Prostate gland (tissue), 2 donors: Measurements from ENCODE around the gene OSBPL9. TPM values are rescaled to one million over a fixed set of nuclear protein-coding genes. Genes with fewer than 3 reads are reported as not detected.
"Not testable (repeated sequence)": the region's sequence is repeated elsewhere in the genome, so short reads cannot be mapped to it uniquely, and the experiment has no call there.

Experiments used
- DNase-seq: peaks from one replicate; pipeline ENCODE4 v3.0.0-alpha.2; 2019; ENCODE audit warnings: low spot score
- H3K27ac ChIP-seq, 2 donors: fragments of 200-600 bp; sonication (generic); 2 replicates each; pipeline ENCODE4 v1.5.1; 2017 to 2019
- H3K27me3 ChIP-seq: fragments of 200-600 bp; sonication (generic); replicated peaks from 2 replicates; pipeline ENCODE4 v1.5.1; 2019; ENCODE audit not compliant: insufficient read depth
- H3K36me3 ChIP-seq, 2 donors: fragments of 200-600 bp; sonication (generic); 1 replicate in 1 of 2; 2 replicates in 1 of 2; pipeline versions ENCODE4 v1.5.1 to v1.8.1; 2017 to 2019
- H3K4me1 ChIP-seq: fragments of 200-600 bp; sonication (generic); replicated peaks from 2 replicates; pipeline ENCODE4 v1.5.1; 2019
- H3K4me3 ChIP-seq, 2 donors: fragments of 200-600 bp; sonication (generic); 2 replicates each; pipeline ENCODE4 v1.5.1; 2017 to 2019
- H3K9me3 ChIP-seq: fragments of 200-600 bp; sonication (generic); 2 replicates; pipeline ENCODE4 v1.5.1; 2017
- CTCF ChIP-seq, 4 experiments: fragments of 200-600 bp in 2 of 4; fragments of 450-650 bp in 2 of 4; sonication (generic) in 2 of 4; IDR thresholded peaks; 1 replicate in 3 of 4; 2 replicates in 1 of 4; pipeline ENCODE4 v1.5.1; 2016 to 2019; ENCODE audit warnings: antibody characterized with exemption in 4 of 4, mild to moderate bottlenecking in 2 of 4, moderate library complexity in 2 of 4
- POLR2A ChIP-seq: fragments of 450-650 bp; IDR thresholded peaks from one replicate; pipeline ENCODE4 v1.6.1; 2016; ENCODE audit warnings: antibody characterized with exemption, mild to moderate bottlenecking
- POLR2AphosphoS5 ChIP-seq: sonication (generic); formaldehyde crosslinking; IDR thresholded peaks from one replicate; pipeline ENCODE4 v1.6.1; 2017; ENCODE audit warnings: antibody characterized with exemption
- WGBS: methylation state at CpG from one replicate; pipeline ENCODE4 v1.1.5; 2018; 5-methylcytosine and 5-hydroxymethylcytosine counted together
- intact Hi-C: fragments of 100-400 bp; cut with DNase I; formaldehyde crosslinking; loops from one replicate; pipeline ENCODE4 v1.14.2; 2022
- total RNA-seq, 2 donors: library from RNA; depleted of rRNA; stranded (reverse); fragments of >200 nt; gene quantifications; one replicate each; pipeline ENCODE4 v1.1.0, GENCODE V29; 2016

The OSBPL9 gene
- total RNA-seq, 2 donors from 2014 or later: 93.6 to 104 TPM

DNA sequence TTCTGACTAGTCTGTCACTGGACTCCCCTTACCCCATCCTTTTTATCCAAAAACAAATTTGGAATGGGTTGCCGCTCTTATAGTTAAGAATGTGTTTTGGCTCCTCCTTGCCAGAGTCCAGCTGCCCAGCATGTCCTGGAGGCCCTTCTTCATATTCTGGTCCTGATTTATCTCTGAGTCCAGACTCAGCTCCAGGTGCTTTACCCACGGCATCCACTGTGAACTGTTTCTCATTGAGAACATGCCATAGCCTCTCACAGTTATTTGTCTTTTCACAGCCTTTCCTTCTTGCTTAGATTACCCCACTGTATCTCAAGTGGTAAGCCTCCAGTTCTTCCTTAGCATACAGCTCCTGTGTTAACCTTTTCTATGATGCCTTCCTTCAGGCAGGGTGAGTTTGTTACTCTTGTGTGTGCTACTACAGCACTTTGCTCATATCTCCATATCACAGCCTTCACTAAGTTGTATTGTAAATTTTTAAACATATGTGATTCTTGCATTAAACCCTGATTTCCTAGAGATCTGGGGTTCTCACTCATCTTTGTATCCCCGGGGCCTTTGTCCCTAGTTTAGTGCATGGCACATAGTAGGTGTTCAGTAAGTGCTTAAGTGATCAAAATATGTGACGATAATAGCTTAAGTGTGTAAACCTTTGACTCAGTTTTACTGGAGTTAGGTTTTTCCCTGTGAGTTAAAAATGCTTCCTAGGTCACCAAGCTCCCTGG, 116.0 kb downstream of the OSBPL9 start:
- intact Hi-C loops: loop anchor here (10.0 kb wide), 1 partner anchor 88 kb away; no protein-coding TSS in a partner anchor
- 85% methylated on average over 4 of the region's 4 CpGs for WGBS
- DNase-seq: no peak
- Histone ChIP-seq H3K36me3 (no peaks in the 10 kb centered on the region), H3K4me3 (no peak overlapping the region), H3K27me3 (no peaks in the 10 kb centered on the region), H3K27ac (peak overlapping the region; percentile 18 to 44), H3K4me1 (peaks cover 14% of the 10 kb centered on the region), H3K9me3 (no peaks in the 10 kb centered on the region)
- TF ChIP-seq CTCF (IDR thresholded peaks at IDR 0.05) (no peak), POLR2A (no peak), POLR2AphosphoS5 (no peak)

DNA sequence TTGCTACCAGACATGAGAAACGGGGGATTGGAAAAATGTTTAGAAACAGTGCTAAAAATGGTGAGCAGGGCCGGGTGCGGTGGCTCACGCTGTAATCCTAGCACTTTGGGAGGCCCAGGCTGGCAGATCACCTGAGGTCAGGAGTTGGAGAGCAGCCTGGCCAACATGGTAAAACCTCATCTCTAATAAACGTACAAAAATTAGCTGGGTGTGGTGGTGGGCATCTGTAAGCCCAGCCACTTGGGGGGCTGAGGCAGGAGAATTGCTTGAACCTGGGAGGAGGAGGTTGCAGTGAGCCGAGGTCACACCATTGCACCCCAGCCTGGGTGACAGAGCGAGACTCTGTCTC, 116.5 kb downstream of the OSBPL9 start:
- Histone ChIP-seq H3K4me1 (peaks cover 14% of the 10 kb centered on the region), H3K27ac (peak overlapping the region; percentile 18 to 44)
- WGBS: 69% methylated on average over 7 of the region's 7 CpGs
- H3K36me3 ChIP-seq, DNase-seq, H3K27me3 ChIP-seq, H3K9me3 ChIP-seq, H3K4me3 ChIP-seq: not testable (repeated sequence)
- intact Hi-C loops: loop anchor here (10.0 kb wide), 1 partner anchor 89 kb away; no protein-coding TSS in a partner anchor

- no peaks in the 10 kb centered on the region for H3K27me3 ChIP-seq
- H3K27ac ChIP-seq: peak overlapping the region; percentile 18 to 44
- peaks cover 14% of the 10 kb centered on the region for H3K4me1 ChIP-seq
- no peak for DNase-seq
- H3K4me3 ChIP-seq: no peak overlapping the region
- peak; percentile 16 for TF ChIP-seq POLR2AphosphoS5
- TF ChIP-seq POLR2A: no peak
- TF ChIP-seq CTCF (IDR thresholded peaks at IDR 0.05): no peak
- 32% methylated on average over 7 of the region's 7 CpGs for WGBS
- H3K36me3 ChIP-seq: no peaks in the 10 kb centered on the region
- intact Hi-C loops: loop anchor here (10.0 kb wide), 1 partner anchor 89 kb away; no protein-coding TSS in a partner anchor
- no peaks in the 10 kb centered on the region for H3K9me3 ChIP-seq
Measured at GRCh38 chr1:51733793-51734522, 117.1 kb downstream of the OSBPL9 start.

- WGBS: 43% methylated on average over 7 of the region's 7 CpGs
- intact Hi-C loops: loop anchor here (10.0 kb wide), 1 partner anchor 90 kb away; no protein-coding TSS in a partner anchor
- peaks cover 14% of the 10 kb centered on the region for H3K4me1 ChIP-seq
- H3K36me3 ChIP-seq: no peaks in the 10 kb centered on the region
- no peak overlapping the region for H3K4me3 ChIP-seq
- DNase-seq: no peak
- H3K27me3 ChIP-seq: no peaks in the 10 kb centered on the region
- H3K27ac ChIP-seq: peak overlapping the region; percentile 7 to 44
- no peaks in the 10 kb centered on the region for H3K9me3 ChIP-seq
- TF ChIP-seq POLR2AphosphoS5 (no peak), CTCF (IDR thresholded peaks at IDR 0.05) (no peak), POLR2A (no peak)
Measured at GRCh38 chr1:51734896-51735745, 118.2 kb downstream of the OSBPL9 start.

GRCh38 chr1:51735746-51736254, 118.9 kb downstream of the OSBPL9 start:
- DNase-seq: no peak
- Histone ChIP-seq H3K27ac (peak overlapping the region in 1 of 2 donors; percentile 44), H3K9me3 (no peaks in the 10 kb centered on the region), H3K27me3 (no peaks in the 10 kb centered on the region), H3K4me1 (peaks cover 14% of the 10 kb centered on the region), H3K4me3 (no peak overlapping the region), H3K36me3 (no peaks in the 10 kb centered on the region)
- 26% methylated on average over 5 of the region's 5 CpGs for WGBS
- intact Hi-C loops: loop anchor here (10.0 kb wide), 1 partner anchor 91 kb away; no protein-coding TSS in a partner anchor
- TF ChIP-seq POLR2A (no peak), CTCF (IDR thresholded peaks at IDR 0.05) (no peak), POLR2AphosphoS5 (no peak)
